ENCODE data around the gene MLF2. TPM values are rescaled to one million over a fixed set of nuclear protein-coding genes. Genes with fewer than 3 reads are reported as not detected.
"Not testable (repeated sequence)": the region's sequence is repeated elsewhere in the genome, so short reads cannot be mapped to it uniquely, and the experiment has no call there.

Gene MLF2
- total RNA-seq, 2 experiments from 2014 or later, result 90.7 to 95.4 TPM

DNA sequence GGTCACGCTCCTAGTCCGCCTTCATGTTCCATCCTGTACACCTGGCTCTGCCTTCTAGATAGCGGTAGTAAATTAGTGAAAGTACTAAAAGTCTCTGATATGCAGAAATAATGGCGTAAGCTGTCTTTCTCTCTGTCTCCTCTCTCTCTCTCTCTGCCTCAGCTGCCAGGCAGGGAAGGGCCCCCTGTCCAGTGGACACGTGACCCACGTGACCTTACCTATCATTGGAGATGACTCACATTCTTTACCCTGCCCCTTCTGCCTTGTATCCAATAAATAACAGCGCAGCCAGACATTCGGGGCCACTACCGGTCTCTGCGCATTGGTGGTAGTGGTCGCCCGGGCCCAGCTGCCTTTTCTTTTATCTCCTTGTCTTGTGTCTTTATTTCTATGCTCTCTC, 10.9 kb downstream of the MLF2 start:
- H3K36me3 Mint-ChIP-seq (ENCODE audit: low read depth), result peaks cover 15% of the 10 kb centered on the region
- H3K4me1 Mint-ChIP-seq, result peaks cover 23% of the 10 kb centered on the region
- CTCF ChIA-PET, result interaction anchor here (1.2 to 3.9 kb wide), 2 partner anchors 11 to 18 kb away, joined by 3 to 19 read pairs; partner anchors contain the start of genes COPS7A and MLF2
- POLR2A ChIA-PET, H3K27ac Mint-ChIP-seq, DNase-seq, H3K4me3 Mint-ChIP-seq, H3K27me3 Mint-ChIP-seq, H3K9me3 Mint-ChIP-seq: not testable (repeated sequence)

- Mint-ChIP-seq H3K36me3 (ENCODE audit: low read depth) (peaks cover 5% of the 10 kb centered on the region), H3K27me3 (no peaks in the 10 kb centered on the region), H3K4me3 (no peak overlapping the region), H3K9me3 (no peaks in the 10 kb centered on the region), H3K4me1 (peaks cover 10% of the 10 kb centered on the region), H3K27ac (no peak overlapping the region)
- no peak for DNase-seq
- ChIA-PET CTCF (interaction anchor here (1.2 kb wide), 1 partner anchor 9 kb away, joined by 3 read pairs; no protein-coding TSS in a partner anchor), POLR2A (no interaction called here)
Measured at GRCh38 chr12:6736754-6737153, 16.2 kb downstream of the MLF2 start.

DNA sequence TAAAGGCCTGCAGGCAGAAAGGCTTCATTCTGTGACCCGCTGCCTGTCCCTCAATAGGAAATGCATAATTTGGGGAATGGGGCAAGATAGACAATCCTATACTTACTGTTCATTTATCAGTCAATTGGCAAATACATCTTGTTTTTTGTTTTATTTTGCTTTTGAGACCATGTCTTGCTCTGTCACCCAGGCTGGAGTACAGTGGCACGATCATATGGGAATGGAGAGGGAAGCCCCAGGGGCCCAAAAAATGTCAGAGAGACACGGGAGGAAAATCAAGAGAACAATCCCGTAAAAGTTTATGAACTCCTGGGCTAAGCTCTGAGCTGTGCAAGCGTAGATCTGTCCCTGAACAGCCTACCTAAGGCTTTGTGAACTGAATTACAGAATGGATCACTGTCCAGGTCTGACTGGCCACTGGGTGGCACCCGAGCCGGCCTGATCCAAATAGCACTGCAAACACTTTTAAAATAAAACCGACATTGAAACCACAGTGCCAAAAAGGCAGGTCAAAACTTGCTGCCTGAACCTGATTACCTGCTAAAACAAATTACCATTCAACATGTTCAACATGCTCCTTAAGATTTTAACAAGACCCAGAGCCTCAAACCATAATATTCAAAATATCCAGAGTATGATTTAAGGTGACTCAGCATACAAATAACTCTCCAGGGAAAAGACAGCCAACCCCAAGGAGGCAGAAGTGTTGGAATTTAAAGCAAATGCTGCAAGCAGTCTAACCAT, 17.3 kb downstream of the MLF2 start:
- CTCF ChIA-PET, result no interaction called here
- Mint-ChIP-seq H3K4me3 (no peak overlapping the region), H3K9me3 (no peaks in the 10 kb centered on the region), H3K4me1 (peaks cover 10% of the 10 kb centered on the region), H3K27me3 (no peaks in the 10 kb centered on the region), H3K36me3 (ENCODE audit: low read depth) (peaks cover 11% of the 10 kb centered on the region), H3K27ac (no peak overlapping the region)
- POLR2A ChIA-PET, result no interaction called here
- DNase-seq, result peak; percentile 51

DNA sequence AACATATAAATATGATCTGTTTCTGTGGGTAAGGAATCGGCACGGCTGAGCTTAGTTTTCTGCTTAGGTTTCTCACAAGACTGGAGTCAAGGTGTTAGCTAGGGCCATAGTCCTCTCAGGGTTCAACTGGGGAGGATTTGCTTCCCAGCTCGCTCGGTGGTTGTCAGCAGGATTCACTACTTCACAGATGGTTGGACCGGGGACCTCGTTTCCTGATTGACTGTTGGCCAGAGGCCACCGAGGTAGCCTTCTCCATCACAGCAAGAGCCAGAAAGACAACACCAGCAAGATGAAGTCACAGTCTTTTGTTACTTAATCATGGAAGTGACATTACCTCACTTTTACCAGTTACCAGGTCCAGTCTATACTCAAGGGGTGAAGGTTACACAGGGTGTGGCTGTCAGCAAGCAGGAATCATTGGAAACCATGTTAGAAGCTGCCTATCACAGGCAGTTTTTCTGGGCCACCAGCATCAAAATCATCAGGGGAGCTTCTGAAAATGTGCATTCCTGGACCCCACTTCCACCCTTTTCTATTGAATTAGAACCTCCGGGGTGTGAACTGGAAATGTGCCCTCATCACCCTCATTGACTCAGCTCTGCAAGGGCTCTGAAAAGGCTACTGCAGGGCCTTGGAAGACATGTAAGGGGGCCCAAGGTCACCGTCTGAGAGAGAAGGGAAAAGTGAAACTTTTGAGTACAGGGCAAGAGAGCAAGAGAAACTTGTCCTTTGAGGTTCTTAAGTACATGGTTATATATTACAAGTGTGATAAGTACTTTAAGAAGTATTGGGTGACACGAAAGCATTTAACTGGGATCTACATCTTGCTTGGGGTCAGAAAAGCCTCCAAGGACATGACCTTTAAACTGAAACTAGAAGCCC, 18.2 kb downstream of the MLF2 start:
- Mint-ChIP-seq H3K9me3 (no peaks in the 10 kb centered on the region), H3K27ac (no peak overlapping the region), H3K4me3 (no peak overlapping the region), H3K4me1 (peaks cover 10% of the 10 kb centered on the region), H3K27me3 (no peaks in the 10 kb centered on the region), H3K36me3 (ENCODE audit: low read depth) (peaks cover 12% of the 10 kb centered on the region)
- ChIA-PET POLR2A (no interaction called here), CTCF (interaction anchor here (2.0 kb wide), 1 partner anchor 17 kb away, joined by 9 read pairs; the partner anchor contains the start of gene MLF2)
- no peak for DNase-seq

GRCh38 chr12:6730169-6730568, 22.8 kb downstream of the MLF2 start:
- Mint-ChIP-seq H3K27ac (no peak overlapping the region), H3K4me3 (no peak overlapping the region), H3K27me3 (no peaks in the 10 kb centered on the region), H3K4me1 (peaks cover 10% of the 10 kb centered on the region), H3K9me3 (no peaks in the 10 kb centered on the region), H3K36me3 (ENCODE audit: low read depth) (peaks cover 18% of the 10 kb centered on the region)
- no peak for DNase-seq
- ChIA-PET CTCF (interaction anchor here (0.7 to 1.3 kb wide), 4 partner anchors 15 to 227 kb away, joined by 3 read pairs; no protein-coding TSS in a partner anchor), POLR2A (no interaction called here)

DNA sequence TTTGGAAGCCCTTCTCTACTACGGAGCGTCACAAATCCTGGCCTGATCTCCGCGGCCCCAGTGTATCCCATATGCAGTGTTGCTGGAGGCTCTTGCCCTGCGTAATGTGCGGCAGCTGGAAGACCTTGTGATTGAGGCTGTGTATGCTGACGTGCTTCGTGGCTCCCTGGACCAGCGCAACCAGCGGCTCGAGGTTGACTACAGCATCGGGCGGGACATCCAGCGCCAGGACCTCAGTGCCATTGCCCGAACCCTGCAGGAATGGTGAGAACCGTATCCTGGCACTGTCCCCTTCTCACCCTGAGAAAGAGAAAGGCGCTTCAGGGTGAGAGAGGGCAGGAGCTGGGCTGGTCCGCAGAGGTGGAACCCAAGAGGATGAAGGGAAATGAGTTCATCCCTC, 23.8 kb downstream of the MLF2 start:
- POLR2A ChIA-PET, result no interaction called here
- Mint-ChIP-seq H3K36me3 (ENCODE audit: low read depth) (peaks cover 15% of the 10 kb centered on the region), H3K9me3 (no peaks in the 10 kb centered on the region), H3K27me3 (no peaks in the 10 kb centered on the region), H3K27ac (no peak overlapping the region), H3K4me3 (no peak overlapping the region), H3K4me1 (peaks cover 15% of the 10 kb centered on the region)
- DNase-seq, result no peak
- CTCF ChIA-PET, result interaction anchor here (1.3 to 1.5 kb wide), 3 partner anchors 19 to 228 kb away, joined by 3 read pairs; no protein-coding TSS in a partner anchor

DNA sequence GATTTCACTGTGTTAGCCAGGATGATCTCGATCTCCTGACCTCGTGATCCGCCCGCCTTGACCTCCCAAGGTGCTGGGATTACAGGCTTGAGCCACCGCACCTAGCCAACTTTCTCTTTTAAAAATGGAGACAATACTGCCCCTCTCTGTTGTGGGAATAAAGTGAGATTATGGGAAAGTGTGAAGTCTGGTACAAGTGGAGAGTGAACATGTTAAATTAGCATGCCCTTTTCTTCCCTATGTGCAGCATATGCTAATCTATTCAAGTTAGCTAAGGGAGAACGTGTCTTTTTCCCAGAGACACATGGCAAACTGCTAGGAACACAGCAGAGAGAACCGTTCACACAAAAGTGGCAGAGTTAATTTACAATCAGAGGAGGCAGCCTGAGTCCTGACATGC, 27.6 kb downstream of the MLF2 start:
- H3K27ac Mint-ChIP-seq, result peak overlapping the region; percentile 92
- H3K36me3 Mint-ChIP-seq (ENCODE audit: low read depth), result peaks cover 7% of the 10 kb centered on the region
- ChIA-PET CTCF (interaction anchor here (0.6 to 5.2 kb wide), 5 partner anchors 11 to 166 kb away, joined by 3 to 33 read pairs (median 4); partner anchors contain the start of genes MLF2 and PTMS), POLR2A (no interaction called here)
- H3K9me3 Mint-ChIP-seq, result no peaks in the 10 kb centered on the region
- peak overlapping the region; percentile 89 for H3K4me3 Mint-ChIP-seq
- DNase-seq, result no peak
- peaks cover 24% of the 10 kb centered on the region for H3K4me1 Mint-ChIP-seq
- no peaks in the 10 kb centered on the region for H3K27me3 Mint-ChIP-seq

GRCh38 chr12:6724409-6724797, 28.5 kb downstream of the MLF2 start:
- peaks cover 24% of the 10 kb centered on the region for H3K4me1 Mint-ChIP-seq
- peak overlapping the region; percentile 92 for H3K27ac Mint-ChIP-seq
- H3K36me3 Mint-ChIP-seq (ENCODE audit: low read depth), result peaks cover 3% of the 10 kb centered on the region
- CTCF ChIA-PET, result interaction anchor here (0.6 to 5.2 kb wide), 19 partner anchors 8 to 384 kb away, joined by 3 to 33 read pairs (median 3); partner anchors contain the start of genes MLF2, PTMS and ZNF384
- no peaks in the 10 kb centered on the region for H3K27me3 Mint-ChIP-seq
- H3K9me3 Mint-ChIP-seq, result no peaks in the 10 kb centered on the region
- peak overlapping the region; percentile 89 for H3K4me3 Mint-ChIP-seq
- peak; percentile 42 for DNase-seq
- POLR2A ChIA-PET, result interaction anchor here (1.0 to 1.3 kb wide), 4 partner anchors 15 to 190 kb away, joined by 3 to 10 read pairs (median 5); partner anchors contain the start of genes CDCA3, GAPDH, USP5 and ZNF384

- CTCF ChIA-PET, result interaction anchor here (0.7 to 5.2 kb wide), 19 partner anchors 9 to 384 kb away, joined by 3 to 33 read pairs (median 4); partner anchors contain the start of genes MLF2, PTMS and ZNF384
Measured at GRCh38 chr12:6723607-6724408, 29.1 kb downstream of the MLF2 start, which contains the start of gene COPS7A. Gene COPS7A, plus strand, starts transcription at chr12:6724046. Its CDS starts 611 bp downstream, at chr12:6724657.

DNA sequence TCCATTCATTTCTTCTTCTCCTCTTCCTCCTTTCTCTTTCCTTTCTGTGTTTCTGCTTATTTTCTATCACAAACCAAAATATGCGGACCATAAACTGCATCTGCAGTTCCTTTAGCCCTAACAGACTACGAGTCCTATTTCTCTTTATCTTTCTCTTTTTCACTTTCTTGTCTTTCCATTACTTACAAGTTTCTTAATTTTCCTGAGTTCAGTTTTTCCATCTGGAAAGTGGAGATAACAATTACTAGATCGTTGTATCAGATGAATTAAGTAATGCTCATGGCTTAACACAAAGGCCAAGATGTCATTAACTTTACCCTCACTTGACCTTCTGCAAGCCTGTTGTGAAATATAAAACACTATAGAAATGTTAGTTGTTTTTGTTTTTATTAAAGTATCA, 30.1 kb downstream of the MLF2 start:
- POLR2A ChIA-PET, result interaction anchor here (1.1 kb wide), 1 partner anchor 36 kb away, joined by 3 read pairs; no protein-coding TSS in a partner anchor
- H3K4me1 Mint-ChIP-seq, result peaks cover 24% of the 10 kb centered on the region

More at GRCh38 chr12:6723607-6724408, 29.1 kb downstream of the MLF2 start, which contains the start of gene COPS7A:
- no peaks in the 10 kb centered on the region for H3K27me3 Mint-ChIP-seq
- no peaks in the 10 kb centered on the region for H3K36me3 Mint-ChIP-seq (ENCODE audit: low read depth)
- peaks cover 24% of the 10 kb centered on the region for H3K4me1 Mint-ChIP-seq
- DNase-seq, result peak; percentile 98
- H3K9me3 Mint-ChIP-seq, result no peaks in the 10 kb centered on the region
- peak within 1 kb of the TSS; percentile 92 for H3K27ac Mint-ChIP-seq
- POLR2A ChIA-PET, result interaction anchor here (0.5 to 1.3 kb wide), 7 partner anchors 15 to 356 kb away, joined by 3 to 10 read pairs (median 5); partner anchors contain the start of genes CDCA3, GAPDH, USP5 and ZNF384
- peak within 1 kb of the TSS; percentile 89 for H3K4me3 Mint-ChIP-seq

GRCh38 chr12:6716874-6717437, 36.0 kb downstream of the MLF2 start:
- no peaks in the 10 kb centered on the region for H3K27me3 Mint-ChIP-seq
- no peaks in the 10 kb centered on the region for H3K9me3 Mint-ChIP-seq
- no peak for DNase-seq
- CTCF ChIA-PET, result no interaction called here
- H3K36me3 Mint-ChIP-seq (ENCODE audit: low read depth), result no peaks in the 10 kb centered on the region
- POLR2A ChIA-PET, result no interaction called here
- H3K4me1 Mint-ChIP-seq, result peaks cover 5% of the 10 kb centered on the region
- H3K27ac Mint-ChIP-seq, result no peak overlapping the region
- H3K4me3 Mint-ChIP-seq, result no peak overlapping the region

More for the DNA sequence above, 30.1 kb downstream of the MLF2 start:
- DNase-seq, result no peak
- Mint-ChIP-seq H3K36me3 (ENCODE audit: low read depth) (no peaks in the 10 kb centered on the region), H3K4me3 (peak overlapping the region; percentile 89), H3K9me3 (no peaks in the 10 kb centered on the region), H3K27me3 (no peaks in the 10 kb centered on the region), H3K27ac (no peak overlapping the region)
- CTCF ChIA-PET, result interaction anchor here (0.6 to 5.2 kb wide), 6 partner anchors 8 to 171 kb away, joined by 3 to 33 read pairs (median 4); partner anchors contain the start of gene MLF2
